GM19463 (cell line): ENCODE results near the gene CERS6.

ENCODE experiments used
- ATAC-seq: cut with Tn5 transposase; IDR thresholded peaks from one replicate; pipeline ENCODE4 v1.9.1; 2021; ENCODE audit warnings: mild to moderate bottlenecking, moderate library complexity; ENCODE audit not compliant: unreplicated experiment

Gene CERS6

GRCh38 chr2:168596881-168597655 is 141.0 kb downstream of the CERS6 start:
- no peak for ATAC-seq

- ATAC-seq: no peak
Observed at GRCh38 chr2:168599738-168600137, 143.7 kb downstream of the CERS6 start.

GRCh38 chr2:168600949-168601348 is 144.9 kb downstream of the CERS6 start:
- no peak for ATAC-seq

GRCh38 chr2:168601741-168602140 is 145.7 kb downstream of the CERS6 start:
- peak; percentile 58 for ATAC-seq

GRCh38 chr2:168602379-168602778 is 146.3 kb downstream of the CERS6 start:
- no peak for ATAC-seq

- ATAC-seq: no peak
Observed at GRCh38 chr2:168602846-168603401, 146.9 kb downstream of the CERS6 start.

GRCh38 chr2:168603439-168603961 is 147.4 kb downstream of the CERS6 start:
- ATAC-seq: no peak

GRCh38 chr2:168604252-168604651 is 148.2 kb downstream of the CERS6 start:
- no peak for ATAC-seq

GRCh38 chr2:168607992-168608391 is 151.9 kb downstream of the CERS6 start:
- no peak for ATAC-seq

GRCh38 chr2:168608796-168609195 is 152.7 kb downstream of the CERS6 start:
- no peak for ATAC-seq

GRCh38 chr2:168611091-168611490 is 155.0 kb downstream of the CERS6 start:
- ATAC-seq: no peak

GRCh38 chr2:168611896-168612650 is 156.0 kb downstream of the CERS6 start:
- ATAC-seq: no peak

- ATAC-seq: no peak
Observed at GRCh38 chr2:168612719-168613118, 156.6 kb downstream of the CERS6 start.

GRCh38 chr2:168613551-168613950 is 157.5 kb downstream of the CERS6 start:
- ATAC-seq: no peak

- ATAC-seq: no peak
Observed at GRCh38 chr2:168614172-168615018, 158.3 kb downstream of the CERS6 start.

- no peak for ATAC-seq
Observed at GRCh38 chr2:168620554-168620953, 164.5 kb downstream of the CERS6 start.

- ATAC-seq: no peak
Observed at GRCh38 chr2:168622559-168622958, 166.5 kb downstream of the CERS6 start.

- no peak for ATAC-seq
Observed at GRCh38 chr2:168624028-168624427, 168.0 kb downstream of the CERS6 start.

- ATAC-seq: no peak
Observed at GRCh38 chr2:168626096-168626495, 170.0 kb downstream of the CERS6 start.

- ATAC-seq: no peak
Observed at GRCh38 chr2:168626647-168627046, 170.6 kb downstream of the CERS6 start.

GRCh38 chr2:168632709-168633121 is 176.6 kb downstream of the CERS6 start:
- ATAC-seq: peak; percentile 31
